T-helper 1 cell (primary cell): Measurements from ENCODE around the gene FAM124A.

Experiments used
- DNase-seq, 5 donors: peaks; one replicate each; pipeline ENCODE4 v3.0.0-alpha.2; 2012 to 2020

FAM124A gene

GRCh38 chr13:51317262-51317661, 95.1 kb downstream of the FAM124A start:
- DNase-seq, result no peak

GRCh38 chr13:51318015-51318414, 95.8 kb downstream of the FAM124A start:
- DNase-seq, result no peak

- DNase-seq, result no peak
Observed at GRCh38 chr13:51318876-51319275, 96.7 kb downstream of the FAM124A start.

- no peak for DNase-seq
Observed at GRCh38 chr13:51321836-51322235, 99.6 kb downstream of the FAM124A start.

DNA sequence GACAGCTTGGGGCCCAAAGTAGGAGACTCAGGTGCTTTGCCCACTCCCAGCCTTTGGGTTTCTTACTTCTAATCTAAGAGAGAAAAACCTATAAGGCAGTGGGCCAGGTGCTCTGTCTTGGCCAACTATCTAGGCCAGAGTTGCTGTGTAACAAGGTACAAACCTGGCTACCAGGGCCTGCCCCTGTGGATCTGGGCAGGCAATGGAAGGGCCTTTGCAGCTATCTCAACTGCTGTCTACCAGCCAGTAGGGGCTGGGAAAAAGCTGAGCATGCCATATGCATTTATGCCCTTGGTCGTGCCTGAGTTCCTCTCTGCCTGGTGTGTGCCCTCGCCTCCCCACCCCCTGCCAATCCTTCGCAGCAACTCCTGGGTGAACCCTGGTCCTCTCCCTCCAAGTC, 100.6 kb downstream of the FAM124A start:
- DNase-seq, result no peak

GRCh38 chr13:51323824-51324511, 101.8 kb downstream of the FAM124A start:
- DNase-seq, result no peak

GRCh38 chr13:51324714-51325420, 102.7 kb downstream of the FAM124A start:
- no peak for DNase-seq

DNA sequence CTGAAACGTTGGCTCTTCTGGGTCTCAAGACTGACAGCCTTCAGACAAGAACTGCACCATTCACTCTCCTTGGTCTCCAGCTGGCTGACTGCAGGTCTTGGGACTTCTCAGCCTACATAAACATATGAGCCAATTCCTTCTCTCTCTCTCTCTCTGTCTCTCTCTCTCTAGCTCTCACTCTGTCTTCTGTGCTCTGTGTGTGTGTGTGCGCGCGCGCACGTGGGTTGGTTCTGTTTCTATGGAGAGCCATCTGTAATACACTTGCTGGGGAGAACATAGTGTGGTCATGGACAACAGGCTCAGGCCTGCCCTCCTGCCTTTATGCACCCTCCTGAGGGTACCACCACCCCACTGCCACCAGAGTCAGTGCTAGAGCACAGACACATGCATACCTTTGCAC, 103.6 kb downstream of the FAM124A start:
- no peak for DNase-seq

DNA sequence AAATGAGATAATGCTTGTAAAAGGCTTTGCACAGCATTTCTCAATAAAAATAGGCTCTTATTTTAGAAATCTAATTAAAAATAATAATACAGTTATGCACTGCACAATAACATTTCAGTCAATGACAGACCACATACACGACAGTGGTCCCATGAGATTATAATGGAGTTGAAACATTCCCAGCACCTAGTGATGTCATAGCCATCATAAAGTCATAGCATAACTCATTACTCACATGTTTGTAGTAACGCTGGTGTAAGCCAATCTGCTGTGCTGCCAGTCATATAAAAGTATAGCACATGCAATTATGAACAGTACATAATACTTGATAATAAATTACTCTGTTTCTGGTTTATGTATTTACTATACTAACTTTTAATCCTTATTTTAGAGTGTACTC, 104.6 kb downstream of the FAM124A start:
- no peak for DNase-seq

GRCh38 chr13:51327961-51328360, 105.8 kb downstream of the FAM124A start:
- DNase-seq, result no peak

DNA sequence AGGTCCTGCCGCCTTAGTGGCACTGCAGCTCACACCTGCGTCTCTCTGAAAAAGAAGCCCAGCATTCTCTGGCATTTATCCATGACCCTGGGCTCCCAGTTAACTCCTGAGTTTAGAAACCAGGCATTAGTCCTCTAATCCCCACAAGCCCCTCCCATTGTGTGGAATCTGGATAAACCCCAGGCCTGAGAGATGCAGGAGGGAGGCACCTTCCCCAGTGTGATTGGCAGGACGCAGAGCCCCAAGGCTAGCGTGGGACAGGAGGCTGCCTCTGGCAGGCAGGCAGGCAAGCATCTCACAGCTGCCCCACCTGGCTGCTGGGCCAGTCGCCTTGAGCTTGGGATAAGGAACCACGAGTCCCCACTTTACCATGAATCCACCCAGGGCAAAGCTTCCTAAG, 106.3 kb downstream of the FAM124A start:
- DNase-seq, result no peak

DNA sequence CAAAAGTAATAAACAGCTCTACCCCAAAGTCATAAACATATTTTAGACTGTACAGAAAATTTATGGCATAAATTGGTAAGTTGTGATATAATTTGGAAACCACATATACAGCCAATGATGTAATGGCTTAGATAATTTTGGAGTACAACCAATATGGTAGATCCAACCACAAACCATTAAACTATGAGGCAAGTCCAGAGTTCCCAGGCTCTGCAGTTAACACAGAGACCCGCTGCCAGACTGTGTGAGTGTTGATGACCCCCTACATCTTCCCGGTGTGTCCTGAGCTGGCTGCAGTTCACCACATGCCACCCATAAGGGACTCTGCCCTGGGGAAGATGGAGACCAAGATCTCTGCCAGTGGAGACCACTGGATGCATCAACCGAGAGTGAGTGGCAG, 107.4 kb downstream of the FAM124A start:
- no peak for DNase-seq

GRCh38 chr13:51330791-51331190, 108.6 kb downstream of the FAM124A start:
- no peak for DNase-seq

GRCh38 chr13:51331354-51331861, 109.2 kb downstream of the FAM124A start:
- DNase-seq, result no peak

GRCh38 chr13:51332566-51333361, 110.6 kb downstream of the FAM124A start:
- DNase-seq, result no peak

- DNase-seq, result no peak
Observed at GRCh38 chr13:51333421-51333820, 111.2 kb downstream of the FAM124A start.

- no peak for DNase-seq
Observed at GRCh38 chr13:51333826-51334225, 111.6 kb downstream of the FAM124A start.
